Lower leg skin (tissue), 3 donors: ENCODE results near the gene LRRFIP1.

ENCODE experiments used
- CTCF ChIP-seq, 3 donors: fragments of 450-650 bp; IDR thresholded peaks; one replicate each; pipeline ENCODE4 v1.5.1; 2016; ENCODE audit warnings: antibody characterized with exemption in 3 of 3, mild to moderate bottlenecking in 3 of 3, moderate library complexity in 2 of 3
- POLR2A ChIP-seq, 2 donors: fragments of 450-650 bp; IDR thresholded peaks; one replicate each; pipeline ENCODE4 v1.6.1; 2016 to 2017; ENCODE audit warnings: antibody characterized with exemption in 2 of 2, mild to moderate bottlenecking in 1 of 2, moderate library complexity in 1 of 2

- TF ChIP-seq CTCF (IDR thresholded peaks at IDR 0.05): no peak
- TF ChIP-seq POLR2A (IDR thresholded peaks at IDR 0.05): no peak
These were observed 99.0 kb downstream of the LRRFIP1 start for GRCh38 chr2:237726401-237726830.
